OCI-LY3 (cell line): ENCODE measurements around the gene ESRP2.

Experiments
- H2AFZ ChIP-seq: fragments of 200-600, 300-600 bp; shearing (Covaris generic); 2 replicates; pipeline ENCODE4 v1.6.0; 2014; ENCODE audit warnings: antibody characterized with exemption, low read depth, low read length
- H3K27ac ChIP-seq: fragments of 200-600, 300-600 bp; sonication (generic); 2 replicates; pipeline ENCODE4 v1.5.1; 2014; ENCODE audit warnings: mild to moderate bottlenecking, low read length, moderate library complexity, mixed read lengths
- H3K27me3 ChIP-seq: fragments of 200-600, 300-600 bp; sonication (generic); 2 replicates; pipeline ENCODE4 v1.6.1; 2014; ENCODE audit warnings: low read depth, low read length, mixed read lengths
- H3K36me3 ChIP-seq: fragments of 200-600, 300-600 bp; sonication (generic); replicated peaks from 2 replicates; pipeline ENCODE3; 2014; ENCODE audit warnings: low read depth, low read length, mixed read lengths
- H3K4me1 ChIP-seq: fragments of 300-600, 200-600 bp; sonication (generic); 2 replicates; pipeline ENCODE4 v1.6.1; 2014; ENCODE audit warnings: low read length, mixed read lengths
- H3K4me2 ChIP-seq: fragments of 200-600, 300-600 bp; sonication (generic); 2 replicates; pipeline ENCODE4 v1.6.1; 2014; ENCODE audit warnings: low read length, mixed read lengths
- H3K4me3 ChIP-seq: fragments of 300-600, 200-600 bp; sonication (generic); 2 replicates; pipeline ENCODE4 v1.5.1; 2014; ENCODE audit warnings: antibody characterized with exemption, mild to moderate bottlenecking, low read length, moderate library complexity
- H3K79me2 ChIP-seq: fragments of 300-600, 200-600 bp; shearing (Covaris generic); 2 replicates; pipeline ENCODE4 v1.6.1; 2014; ENCODE audit warnings: mild to moderate bottlenecking, low read length, mixed read lengths
- H3K9ac ChIP-seq: fragments of 300-600, 200-600 bp; shearing (Covaris generic); 2 replicates; pipeline ENCODE4 v1.6.0; 2014; ENCODE audit warnings: mild to moderate bottlenecking, low read length, moderate library complexity
- H3K9me3 ChIP-seq: fragments of 200-600, 300-600 bp; shearing (Covaris generic); 2 replicates; pipeline ENCODE4 v1.6.1; 2014; ENCODE audit warnings: low read length, mixed read lengths; ENCODE audit not compliant: insufficient read depth
- H4K20me1 ChIP-seq: fragments of 200-600, 300-600 bp; sonication (generic); 2 replicates; pipeline ENCODE4 v1.6.1; 2016; ENCODE audit warnings: low read length, mixed read lengths; ENCODE audit not compliant: insufficient read depth
- CTCF ChIP-seq: fragments of 200-600, 300-600 bp; sonication (generic); IDR thresholded peaks from 2 replicates; pipeline ENCODE4 v1.5.1; 2014; ENCODE audit warnings: antibody characterized with exemption, low read length, low read depth
- EZH2phosphoT487 ChIP-seq: fragments of 200-600 bp; shearing (Covaris generic); IDR thresholded peaks from 2 replicates; pipeline ENCODE4 v1.6.1; 2018; ENCODE audit warnings: antibody characterized with exemption, mixed run types, low read depth

The ESRP2 gene

GRCh38 chr16:68231384-68232136 is 4.4 kb downstream of the ESRP2 start:
- no peaks in the 10 kb centered on the region for H3K4me1 ChIP-seq
- no peaks in the 10 kb centered on the region for H4K20me1 ChIP-seq
- TF ChIP-seq CTCF, result no peak
- no peak for TF ChIP-seq EZH2phosphoT487
- no peaks in the 10 kb centered on the region for H3K36me3 ChIP-seq
- no peak overlapping the region for H2AFZ ChIP-seq
- H3K9me3 ChIP-seq, result no peaks in the 10 kb centered on the region
- H3K9ac ChIP-seq, result no peak overlapping the region
- no peak overlapping the region for H3K27ac ChIP-seq
- no peaks in the 10 kb centered on the region for H3K79me2 ChIP-seq
- H3K4me3 ChIP-seq, result no peak overlapping the region
- H3K27me3 ChIP-seq, result no peaks in the 10 kb centered on the region
- no peak overlapping the region for H3K4me2 ChIP-seq

- Histone ChIP-seq H3K36me3 (no peaks in the 10 kb centered on the region), H3K9ac (no peak overlapping the region), H3K4me3 (no peak overlapping the region), H3K79me2 (no peaks in the 10 kb centered on the region), H3K27me3 (no peaks in the 10 kb centered on the region), H4K20me1 (no peaks in the 10 kb centered on the region), H3K4me2 (no peak overlapping the region), H3K27ac (no peak overlapping the region), H3K9me3 (no peaks in the 10 kb centered on the region), H3K4me1 (no peaks in the 10 kb centered on the region), H2AFZ (no peak overlapping the region)
- TF ChIP-seq CTCF (no peak), EZH2phosphoT487 (no peak)
These were observed 5.0 kb downstream of the ESRP2 start for GRCh38 chr16:68230956-68231355.

GRCh38 chr16:68230176-68230571 is 5.8 kb downstream of the ESRP2 start:
- Histone ChIP-seq H3K9ac (no peak overlapping the region), H3K27ac (no peak overlapping the region), H3K36me3 (no peaks in the 10 kb centered on the region), H3K27me3 (no peaks in the 10 kb centered on the region), H3K4me2 (no peak overlapping the region), H3K9me3 (no peaks in the 10 kb centered on the region), H3K4me3 (no peak overlapping the region), H2AFZ (no peak overlapping the region), H3K79me2 (no peaks in the 10 kb centered on the region), H3K4me1 (no peaks in the 10 kb centered on the region), H4K20me1 (no peaks in the 10 kb centered on the region)
- TF ChIP-seq EZH2phosphoT487 (no peak), CTCF (no peak)

GRCh38 chr16:68229431-68230175 is 6.3 kb downstream of the ESRP2 start:
- TF ChIP-seq CTCF, result peak; percentile 85
- TF ChIP-seq EZH2phosphoT487, result no peak
- H2AFZ ChIP-seq, result no peak overlapping the region
- H3K27ac ChIP-seq, result no peak overlapping the region
- no peaks in the 10 kb centered on the region for H3K4me1 ChIP-seq
- H3K9ac ChIP-seq, result no peak overlapping the region
- H3K79me2 ChIP-seq, result no peaks in the 10 kb centered on the region
- no peaks in the 10 kb centered on the region for H4K20me1 ChIP-seq
- no peaks in the 10 kb centered on the region for H3K27me3 ChIP-seq
- H3K36me3 ChIP-seq, result no peaks in the 10 kb centered on the region
- H3K4me3 ChIP-seq, result no peak overlapping the region
- H3K9me3 ChIP-seq, result no peaks in the 10 kb centered on the region
- H3K4me2 ChIP-seq, result no peak overlapping the region
